Heart left ventricle (tissue), 13 donors: Measurements from ENCODE around the gene APOA5.

Source experiments
- POLR2A ChIP-seq, 2 donors: fragments of 450-650 bp; IDR thresholded peaks; one replicate each; pipeline ENCODE4 v1.6.1; 2017; ENCODE audit warnings: antibody characterized with exemption in 2 of 2, mild to moderate bottlenecking in 2 of 2, moderate library complexity in 2 of 2
- TF ChIP-seq, protein P1 (sequence below), 12 donors: fragments of 200-600 bp; sonication (generic) in 4 of 12; IDR thresholded peaks; one replicate each; pipeline versions ENCODE4 v1.5.0 to v1.8.0; 2018 to 2022; ENCODE audit warnings: antibody characterized with exemption in 12 of 12, mild to moderate bottlenecking in 5 of 12
- donor health status: ischemic (EF 13 %, LVEDD 7.1; RV severe dilation, severe dysfunction).
- donor health status: DM: no; HTN: yes; CAD: no.
- donor health status: DM: no; HTN: no; CAD: no.
- donor health status: ischemic (EF 25% LVEDD 6.9; RV normal size, moderate dysfunction).
- donor health status: ischemic (EF 25% LVEDD 5.7; RV mildly dilated, moderate dysfunction).
- donor health status: ischemic (EF 35%, LVEDD 5.7; RV mildly dilated, moderate dysfunction).
- donor health status: nonischemic (EF 11% LVEDD 7.7; RV severe dilation, severe dysfunction).
- donor health status: DM: yes; HTN: yes; CAD: no.
- donor health status: PGD.
- donor health status: ischemic (EF 29% LVEDD 5.4; RV normal size, mild dysfunction).
- donor health status: nonischemic (EF 23%, LVEDD 6.1; RV moderate dilation, normal function).

GRCh38 chr11:116793772-116794097 is 2.1 kb upstream of the APOA5 start:
- TF ChIP-seq, protein P1, sequence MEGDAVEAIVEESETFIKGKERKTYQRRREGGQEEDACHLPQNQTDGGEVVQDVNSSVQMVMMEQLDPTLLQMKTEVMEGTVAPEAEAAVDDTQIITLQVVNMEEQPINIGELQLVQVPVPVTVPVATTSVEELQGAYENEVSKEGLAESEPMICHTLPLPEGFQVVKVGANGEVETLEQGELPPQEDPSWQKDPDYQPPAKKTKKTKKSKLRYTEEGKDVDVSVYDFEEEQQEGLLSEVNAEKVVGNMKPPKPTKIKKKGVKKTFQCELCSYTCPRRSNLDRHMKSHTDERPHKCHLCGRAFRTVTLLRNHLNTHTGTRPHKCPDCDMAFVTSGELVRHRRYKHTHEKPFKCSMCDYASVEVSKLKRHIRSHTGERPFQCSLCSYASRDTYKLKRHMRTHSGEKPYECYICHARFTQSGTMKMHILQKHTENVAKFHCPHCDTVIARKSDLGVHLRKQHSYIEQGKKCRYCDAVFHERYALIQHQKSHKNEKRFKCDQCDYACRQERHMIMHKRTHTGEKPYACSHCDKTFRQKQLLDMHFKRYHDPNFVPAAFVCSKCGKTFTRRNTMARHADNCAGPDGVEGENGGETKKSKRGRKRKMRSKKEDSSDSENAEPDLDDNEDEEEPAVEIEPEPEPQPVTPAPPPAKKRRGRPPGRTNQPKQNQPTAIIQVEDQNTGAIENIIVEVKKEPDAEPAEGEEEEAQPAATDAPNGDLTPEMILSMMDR (IDR thresholded peaks at IDR 0.05): no peak
- no peak for TF ChIP-seq POLR2A (IDR thresholded peaks at IDR 0.05)
